HTR-8/SVneo (cell line): ENCODE results near the gene PROM1.
A peak's percentile ranks its signal among the peaks of the same experiment; 100 is the strongest.

Experiments
- DNase-seq: peaks from one replicate; pipeline ENCODE4 v3.0.0; 2011; ENCODE audit warnings: low spot score, mixed read lengths; ENCODE audit not compliant: insufficient read length
- FAIRE-seq: peaks from 2 replicates; lab custom pipeline; 2011; peaks lifted over from hg19 to GRCh38; lab: Jason Lieb, UNC

PROM1 gene

DNA sequence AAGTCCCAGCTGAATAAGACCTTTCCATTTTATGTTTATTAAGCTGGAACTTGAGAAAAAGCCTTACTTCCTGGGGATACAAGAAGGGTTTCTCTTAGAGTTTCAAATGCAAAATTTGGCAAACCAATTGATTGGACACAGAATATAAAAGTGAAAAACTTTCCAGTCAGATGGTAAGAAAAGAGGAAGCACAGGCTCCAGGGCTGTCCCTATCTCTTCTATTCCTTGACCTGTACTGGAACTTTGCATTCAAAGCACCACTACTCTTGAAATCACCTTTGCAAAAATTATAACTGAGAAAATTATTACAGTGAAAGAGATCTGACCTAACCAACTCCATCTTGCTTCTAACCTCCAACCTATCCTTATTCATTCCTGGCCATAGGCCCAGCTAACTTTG, 11.7 kb downstream of the PROM1 start:
- FAIRE-seq, result no peak
- DNase-seq, result no peak

DNA sequence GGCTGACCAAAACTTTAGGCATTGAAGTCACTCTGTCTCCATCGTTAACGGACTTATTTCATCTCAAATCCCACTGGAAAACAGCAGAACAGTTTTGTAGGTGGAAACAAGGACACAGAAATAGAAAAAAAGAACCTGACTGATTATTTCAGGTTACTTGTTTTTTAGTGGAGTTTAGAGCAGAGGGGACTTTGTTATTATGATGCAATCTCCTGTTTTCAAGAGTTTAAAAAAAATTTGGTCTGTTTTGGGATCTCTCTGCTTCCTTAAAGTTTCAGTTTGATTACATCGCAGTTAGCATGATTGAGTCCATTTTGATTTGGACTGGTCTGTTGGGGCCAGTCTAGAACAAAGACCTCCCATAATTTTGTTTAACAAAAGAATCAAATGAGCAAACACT, 13.6 kb downstream of the PROM1 start:
- DNase-seq, result no peak

GRCh38 chr4:16067515-16067914, 16.3 kb downstream of the PROM1 start:
- no peak for DNase-seq
- FAIRE-seq, result peak; percentile 16

More for the DNA sequence above, 13.6 kb downstream of the PROM1 start:
- no peak for FAIRE-seq

DNA sequence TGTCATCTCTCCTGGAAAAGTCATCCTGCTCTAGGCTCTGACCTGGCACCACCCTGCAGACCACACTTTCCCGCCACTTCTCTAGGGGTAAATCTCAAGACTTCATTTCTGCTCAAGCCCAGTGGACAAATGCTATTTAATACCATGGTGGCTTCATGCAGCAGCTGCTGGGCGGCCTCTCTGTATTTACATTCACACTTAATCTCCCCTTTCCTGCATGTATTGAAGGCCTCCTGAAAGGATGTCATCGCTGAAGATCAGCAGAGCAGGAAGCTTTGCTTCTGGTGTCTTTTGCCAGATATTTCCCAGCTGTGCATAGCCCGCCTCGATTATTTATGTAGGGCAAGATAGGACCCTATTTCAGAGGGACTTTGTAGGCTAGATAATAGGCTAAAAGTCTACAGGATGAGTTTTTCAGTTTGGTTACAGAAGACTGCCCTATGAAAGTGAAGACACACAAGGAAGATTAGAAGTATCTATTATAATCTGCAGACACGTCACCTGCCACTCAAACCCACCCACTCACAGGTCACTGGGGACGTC, 17.2 kb downstream of the PROM1 start:
- no peak for DNase-seq
- FAIRE-seq, result no peak

DNA sequence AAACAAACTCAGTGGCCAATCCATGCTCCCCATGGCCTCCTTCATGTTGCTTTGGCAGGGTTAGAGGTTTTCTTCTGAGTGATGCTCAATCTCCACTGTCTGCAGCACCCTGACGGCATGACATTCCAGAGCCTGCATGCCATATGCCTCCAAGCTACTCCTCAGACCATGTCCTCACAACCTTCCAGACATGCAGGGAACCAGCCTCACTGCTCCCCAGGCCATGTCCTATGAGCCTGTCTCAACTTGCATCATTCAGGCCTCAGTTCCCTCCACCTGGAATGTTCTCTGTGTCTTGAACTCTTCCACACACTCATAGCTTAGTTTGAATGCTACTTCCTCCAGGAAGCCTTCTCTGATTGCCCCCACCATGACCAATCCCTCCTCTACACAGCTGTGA, 18.8 kb downstream of the PROM1 start:
- DNase-seq (no peak), FAIRE-seq (no peak)

DNA sequence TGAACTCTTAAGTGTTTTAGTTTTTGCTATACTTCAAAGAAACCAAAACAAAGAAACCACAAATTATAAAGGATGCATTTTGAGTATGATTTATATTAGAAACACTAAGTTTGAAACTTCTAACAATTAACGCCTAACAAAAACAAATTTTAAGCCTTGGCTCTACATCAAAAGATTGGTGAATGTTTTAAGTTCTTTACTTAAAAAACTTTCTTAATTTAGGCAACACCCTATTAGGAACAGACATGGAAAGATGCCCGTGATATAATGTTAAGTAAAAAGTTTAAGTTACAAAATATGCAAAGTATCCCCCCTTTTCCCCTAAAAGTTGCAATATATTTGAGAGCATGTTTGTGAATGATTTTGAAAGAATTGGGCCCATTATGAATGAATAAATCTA, 21.2 kb downstream of the PROM1 start:
- no peak for FAIRE-seq
- no peak for DNase-seq

DNA sequence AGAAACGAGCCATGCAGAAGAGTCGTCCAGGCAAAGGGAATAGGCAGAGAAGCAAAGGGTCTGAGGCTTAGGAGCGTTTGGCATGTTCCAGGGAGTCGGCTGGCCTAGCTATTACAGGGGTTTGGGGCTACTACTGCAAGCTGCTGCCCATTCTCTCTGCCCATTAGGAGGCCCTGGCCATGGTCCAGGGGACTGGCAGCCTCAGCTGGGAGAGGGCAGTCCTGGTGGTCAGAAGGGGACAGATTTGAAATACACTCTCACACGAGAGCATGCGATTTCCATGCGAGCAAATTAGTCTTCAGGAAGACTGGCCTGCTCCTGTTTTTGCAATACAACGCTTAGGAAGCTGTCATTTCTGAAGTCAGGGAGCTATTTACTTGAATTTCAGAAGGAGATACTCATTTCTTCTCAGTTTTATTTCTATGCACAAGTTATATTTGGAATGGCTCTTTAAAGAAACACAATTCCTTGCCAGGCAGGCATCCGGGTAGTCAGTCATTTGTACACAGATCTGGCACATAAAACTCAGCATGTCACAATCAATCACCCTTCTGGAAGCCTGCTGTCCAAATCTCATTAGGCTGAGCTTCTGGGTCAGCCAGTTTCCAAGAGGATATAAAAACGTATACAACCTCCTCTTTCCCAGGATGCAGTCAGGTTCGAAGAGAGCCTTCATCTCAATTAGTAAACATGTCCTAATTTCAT, 27.0 kb downstream of the PROM1 start:
- DNase-seq (no peak), FAIRE-seq (no peak)

- FAIRE-seq (no peak), DNase-seq (no peak)
Observed at GRCh38 chr4:16055873-16056272, 27.9 kb downstream of the PROM1 start.

DNA sequence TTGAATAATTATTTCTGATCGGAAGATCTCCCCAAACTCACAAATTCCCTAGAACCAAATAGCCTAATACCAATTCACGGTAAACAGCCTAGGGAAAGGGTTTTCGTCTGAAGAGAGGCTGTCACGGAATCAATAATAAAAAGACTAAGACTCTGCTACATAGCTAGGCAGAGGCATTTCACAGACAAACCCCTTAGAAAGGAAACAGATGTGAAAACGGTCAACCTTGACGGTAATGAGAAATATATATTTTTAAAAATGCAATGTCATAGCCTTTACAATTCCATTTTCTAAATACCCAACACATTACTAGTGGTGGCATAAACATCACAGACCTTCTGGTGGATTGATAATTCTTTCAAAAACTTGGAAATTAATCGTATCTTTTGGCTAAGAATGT, 28.4 kb downstream of the PROM1 start:
- FAIRE-seq (no peak), DNase-seq (no peak)

GRCh38 chr4:16052939-16053338, 30.9 kb downstream of the PROM1 start:
- FAIRE-seq, result no peak
- no peak for DNase-seq

DNA sequence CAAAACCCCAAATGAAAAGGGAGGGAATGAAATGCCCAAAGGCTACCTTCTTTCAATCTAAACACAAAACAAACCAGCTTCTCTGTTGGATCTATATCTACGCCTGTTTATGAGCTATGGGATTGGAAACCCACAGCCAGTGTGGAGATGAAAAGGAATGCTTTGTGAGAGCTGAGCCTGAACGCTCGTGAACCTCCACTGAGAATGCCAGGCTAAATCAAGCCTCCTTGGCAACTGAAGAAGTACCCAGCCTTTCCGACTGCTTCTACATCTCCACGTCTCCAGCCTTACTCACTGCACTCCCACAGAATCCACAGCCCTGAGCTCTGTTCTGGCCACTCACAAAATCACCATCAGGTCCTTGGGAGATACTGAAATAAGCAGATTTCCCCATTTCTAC, 31.8 kb downstream of the PROM1 start:
- DNase-seq (no peak), FAIRE-seq (no peak)

GRCh38 chr4:16051132-16051531, 32.7 kb downstream of the PROM1 start:
- FAIRE-seq, result no peak
- DNase-seq, result no peak

GRCh38 chr4:16050669-16051068, 33.2 kb downstream of the PROM1 start:
- FAIRE-seq, result no peak
- DNase-seq, result no peak

GRCh38 chr4:16048619-16049419, 35.0 kb downstream of the PROM1 start:
- no peak for FAIRE-seq

DNA sequence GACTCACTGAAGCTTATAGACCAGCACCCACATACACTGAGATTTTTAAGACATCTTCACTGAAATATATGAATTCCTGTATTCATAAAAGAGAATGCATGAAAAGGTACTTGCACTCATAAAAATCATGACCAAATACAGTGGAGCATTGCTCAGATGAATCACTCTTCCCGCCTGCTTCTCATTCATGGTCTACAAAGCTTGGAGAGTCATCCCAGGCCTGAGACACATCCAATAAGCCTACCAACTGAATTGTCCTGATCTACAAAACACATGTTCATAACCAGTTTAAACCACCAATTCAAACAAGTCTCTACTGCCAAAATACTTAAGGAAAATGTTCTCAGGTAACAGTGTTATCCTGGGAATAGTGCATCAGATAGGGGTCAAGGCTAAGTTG, 38.1 kb downstream of the PROM1 start:
- FAIRE-seq (no peak), DNase-seq (no peak)

More at GRCh38 chr4:16048619-16049419, 35.0 kb downstream of the PROM1 start:
- no peak for DNase-seq

DNA sequence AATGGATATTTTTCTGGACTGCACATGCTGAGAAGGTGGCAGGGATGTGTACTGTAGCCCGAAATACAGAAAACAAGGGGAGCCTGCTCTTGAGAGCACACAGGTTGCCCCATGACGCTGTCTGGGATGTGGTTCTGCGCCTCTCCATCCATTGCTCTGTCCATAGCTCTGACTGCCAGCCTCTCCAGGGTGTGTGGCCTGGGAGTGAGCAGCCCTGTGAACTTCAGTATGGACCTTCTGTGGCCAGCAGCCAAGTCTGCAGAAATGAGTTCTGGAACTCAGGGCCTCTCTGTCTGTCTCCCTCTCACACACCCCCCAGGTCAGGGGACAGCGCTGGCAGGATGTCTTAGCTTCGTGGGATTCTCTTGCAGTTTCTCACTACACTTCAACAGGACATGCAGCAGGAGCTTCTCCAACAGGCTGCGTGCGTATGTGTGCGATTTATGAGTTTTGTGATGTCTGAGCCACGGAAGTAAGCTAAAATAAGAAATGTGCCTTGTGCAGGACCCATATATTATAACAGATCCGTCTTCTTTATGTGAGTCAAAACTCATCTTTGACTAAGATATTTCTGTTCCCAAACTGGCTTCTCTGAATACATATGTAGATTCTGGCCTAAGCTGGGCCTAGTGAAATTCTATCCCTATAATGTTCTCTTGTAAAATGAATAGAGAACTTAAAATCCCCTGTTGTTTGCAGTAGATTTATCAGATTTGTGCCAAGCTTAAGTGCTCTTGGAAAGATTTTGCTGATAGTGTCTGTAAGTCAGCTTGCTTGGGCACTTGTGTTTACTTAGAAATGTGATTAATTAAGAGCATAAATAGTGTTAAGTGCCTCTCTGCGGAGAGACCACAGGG, 40.0 kb downstream of the PROM1 start:
- FAIRE-seq (no peak), DNase-seq (no peak)

DNA sequence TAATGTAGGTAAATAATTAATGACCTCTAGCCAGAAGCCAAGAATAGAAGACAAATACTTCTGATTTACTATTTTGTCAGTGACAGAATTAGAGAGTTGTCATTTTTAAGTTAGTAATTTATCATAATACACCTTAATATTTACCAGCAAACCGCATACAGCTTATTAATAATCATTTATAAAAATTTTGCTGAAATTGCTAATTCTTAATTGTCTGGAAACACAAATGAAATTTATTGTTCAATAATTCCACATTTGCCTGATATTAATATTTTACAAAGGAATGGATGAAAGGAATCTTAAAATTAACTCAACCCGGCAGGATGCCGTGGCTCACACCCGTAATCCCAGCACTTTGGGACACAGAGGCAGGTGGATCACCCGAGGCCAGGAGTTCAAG, 44.7 kb downstream of the PROM1 start:
- DNase-seq, result no peak
- no peak for FAIRE-seq

DNA sequence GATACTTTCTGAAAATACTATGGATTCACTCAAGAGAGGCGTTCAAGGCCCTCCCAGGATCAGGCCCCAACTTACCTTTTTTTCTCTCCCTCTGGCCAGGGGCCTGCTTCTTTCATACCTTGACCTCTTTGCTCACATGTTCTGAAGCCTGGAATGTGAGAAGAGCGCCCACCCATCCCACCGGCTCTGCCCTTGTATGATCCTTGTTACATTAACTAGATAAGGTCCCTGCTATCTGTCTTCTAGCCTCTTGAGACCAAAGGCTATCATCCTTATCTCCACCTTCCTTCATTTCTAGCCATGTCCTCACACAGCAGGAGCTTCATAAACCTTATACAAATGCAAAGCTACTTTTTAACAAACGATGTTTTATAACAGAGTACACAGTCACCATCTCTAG, 45.9 kb downstream of the PROM1 start:
- no peak for FAIRE-seq
- DNase-seq, result no peak

GRCh38 chr4:16035843-16036242, 48.0 kb downstream of the PROM1 start:
- no peak for DNase-seq
- no peak for FAIRE-seq

GRCh38 chr4:16034010-16034748, 49.6 kb downstream of the PROM1 start:
- FAIRE-seq, result no peak

More at GRCh38 chr4:16034010-16034748, 49.6 kb downstream of the PROM1 start:
- no peak for DNase-seq
